Inferior parietal cortex (tissue), 1 donor: Measurements from ENCODE around the gene PCDH9.
A peak's percentile ranks its signal among the peaks of the same experiment; 100 is the strongest.
"Not testable (repeated sequence)": the region's sequence is repeated elsewhere in the genome, so short reads cannot be mapped to it uniquely, and the experiment has no call there.

Source experiments
- DNase-seq: peaks from one replicate; pipeline ENCODE4 v3.0.0-alpha.2; 2016; ENCODE audit errors: extremely low spot score

The PCDH9 gene

GRCh38 chr13:66760678-66761077 is 469.5 kb downstream of the PCDH9 start:
- not testable (repeated sequence) for DNase-seq

GRCh38 chr13:66759919-66760318 is 470.2 kb downstream of the PCDH9 start:
- DNase-seq = no peak

- DNase-seq = no peak
Measured at GRCh38 chr13:66751691-66752090, 478.4 kb downstream of the PCDH9 start.

- no peak for DNase-seq
Measured at GRCh38 chr13:66748712-66749111, 481.4 kb downstream of the PCDH9 start.

GRCh38 chr13:66745307-66745706 is 484.8 kb downstream of the PCDH9 start:
- DNase-seq = no peak

GRCh38 chr13:66723576-66723975 is 506.6 kb downstream of the PCDH9 start:
- peak; percentile 55 for DNase-seq

- no peak for DNase-seq
Measured at GRCh38 chr13:66716538-66716937, 513.6 kb downstream of the PCDH9 start.

- DNase-seq = no peak
Measured at GRCh38 chr13:66714795-66715194, 515.3 kb downstream of the PCDH9 start.

- DNase-seq = no peak
Measured at GRCh38 chr13:66704110-66704509, 526.0 kb downstream of the PCDH9 start.

GRCh38 chr13:66703597-66703996 is 526.5 kb downstream of the PCDH9 start:
- no peak for DNase-seq

GRCh38 chr13:66700117-66700601 is 530.0 kb downstream of the PCDH9 start:
- DNase-seq = no peak

- no peak for DNase-seq
Measured at GRCh38 chr13:66693656-66694055, 536.5 kb downstream of the PCDH9 start.

GRCh38 chr13:66691149-66691548 is 539.0 kb downstream of the PCDH9 start:
- DNase-seq = no peak

GRCh38 chr13:66689628-66690027 is 540.5 kb downstream of the PCDH9 start:
- DNase-seq = peak; percentile 78

GRCh38 chr13:66689037-66689619 is 541.0 kb downstream of the PCDH9 start:
- no peak for DNase-seq

GRCh38 chr13:66681403-66681802 is 548.7 kb downstream of the PCDH9 start:
- no peak for DNase-seq

GRCh38 chr13:66680031-66680430 is 550.1 kb downstream of the PCDH9 start:
- DNase-seq = no peak

GRCh38 chr13:66675620-66676019 is 554.5 kb downstream of the PCDH9 start:
- DNase-seq = no peak

GRCh38 chr13:66673401-66673800 is 556.7 kb downstream of the PCDH9 start:
- DNase-seq = no peak

- peak; percentile 59 for DNase-seq
Measured at GRCh38 chr13:66665991-66666390, 564.1 kb downstream of the PCDH9 start.

- no peak for DNase-seq
Measured at GRCh38 chr13:66663711-66664110, 566.4 kb downstream of the PCDH9 start.

GRCh38 chr13:66663206-66663605 is 566.9 kb downstream of the PCDH9 start:
- no peak for DNase-seq

- DNase-seq = no peak
Measured at GRCh38 chr13:66661336-66661735, 568.8 kb downstream of the PCDH9 start.

GRCh38 chr13:66660468-66660813 is 569.7 kb downstream of the PCDH9 start:
- no peak for DNase-seq
